IPS DF 6.9 (cell line): Measurements from ENCODE around the gene ATP1B3.
"Not testable (repeated sequence)": the region's sequence is repeated elsewhere in the genome, so short reads cannot be mapped to it uniquely, and the experiment has no call there.

Source experiments
- DNase-seq: peaks from one replicate; pipeline ENCODE4 v3.0.0-alpha.2; 2013; ENCODE audit warnings: low read depth, low spot score
- H3K27ac ChIP-seq: one replicate; pipeline ENCODE4 v1.5.1; 2013; ENCODE audit warnings: low read length, control low read depth
- H3K27me3 ChIP-seq: 2 replicates; pipeline ENCODE4 v1.6.1; 2013; ENCODE audit warnings: mild to moderate bottlenecking, low read length; ENCODE audit not compliant: control insufficient read depth, insufficient read depth
- H3K36me3 ChIP-seq: 2 replicates; pipeline ENCODE4 v1.6.1; 2013; ENCODE audit warnings: low read length; ENCODE audit not compliant: control insufficient read depth, insufficient read depth
- H3K4me1 ChIP-seq: 2 replicates; pipeline ENCODE4 v1.6.1; 2013; ENCODE audit warnings: low read length; ENCODE audit not compliant: control insufficient read depth, insufficient read depth
- H3K4me3 ChIP-seq: 2 replicates; pipeline ENCODE4 v1.5.1; 2013; ENCODE audit warnings: mild to moderate bottlenecking, low read length
- H3K9me3 ChIP-seq: 2 replicates; pipeline ENCODE4 v1.6.1; 2013; ENCODE audit warnings: low read length, inconsistent platforms; ENCODE audit not compliant: control insufficient read depth, insufficient read depth
- WGBS: extraction: QIAGEN DNeasy Blood & Tissue Kit; methylation state at CpG from one replicate; pipeline ENCODE4 v1.1.7; 2013; ENCODE audit warnings: mixed read lengths, missing lambda C conversion rate; ENCODE audit not compliant: insufficient read length, insufficient coverage; 5-methylcytosine and 5-hydroxymethylcytosine counted together

ATP1B3 gene

DNA sequence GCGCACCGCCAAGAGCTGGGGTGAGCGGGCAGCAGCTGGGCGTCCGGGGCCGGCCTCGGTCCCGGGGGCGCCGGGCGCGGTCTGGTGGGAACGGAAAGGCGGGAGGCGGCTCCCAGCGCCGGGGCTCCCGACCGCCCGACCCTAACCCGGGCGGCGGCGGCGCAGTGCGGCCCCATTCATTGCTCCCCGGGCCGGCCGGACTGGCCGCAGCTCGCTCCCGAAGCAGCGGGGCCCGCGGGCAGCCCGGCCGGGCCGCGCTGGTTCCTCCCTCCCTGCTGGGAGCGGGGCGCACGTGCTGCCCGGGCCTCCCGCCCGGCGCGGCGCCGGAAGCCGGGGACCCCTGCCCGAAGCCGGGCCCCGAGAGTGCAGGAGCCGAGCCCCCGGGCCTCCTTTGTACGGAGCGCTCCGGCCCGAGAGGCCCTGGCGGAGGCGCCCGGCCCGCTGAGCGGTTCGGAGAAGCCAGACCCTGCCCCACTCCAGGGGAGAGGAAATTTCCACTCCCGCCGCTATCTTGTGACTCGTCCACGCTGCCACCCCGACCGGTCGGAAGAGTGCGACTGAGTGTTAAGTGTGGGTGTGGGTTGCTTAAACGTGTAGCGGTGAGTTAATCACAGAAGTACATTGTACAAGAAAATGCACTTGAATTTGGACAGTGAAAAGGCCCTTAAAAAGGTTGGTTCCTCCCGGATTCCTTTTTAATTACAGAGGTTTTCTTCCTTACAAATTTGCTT, 613 bp downstream of the ATP1B3 start:
- no peak for DNase-seq
- WGBS = no CpG with 5 or more reads among the region's 76 CpGs
- no peaks in the 10 kb centered on the region for H3K27me3 ChIP-seq

GRCh38 chr3:141877911-141878310, 1.5 kb downstream of the ATP1B3 start:
- H3K36me3 ChIP-seq = no peaks in the 10 kb centered on the region
- no peaks in the 10 kb centered on the region for H3K27me3 ChIP-seq

More for the DNA sequence above, 613 bp downstream of the ATP1B3 start:
- Histone ChIP-seq H3K36me3 (no peaks in the 10 kb centered on the region), H3K27ac (no peak overlapping the region), H3K9me3 (no peaks in the 10 kb centered on the region), H3K4me3 (peak overlapping the region; percentile 92), H3K4me1 (no peaks in the 10 kb centered on the region)

GRCh38 chr3:141878326-141878725, 1.9 kb downstream of the ATP1B3 start:
- Histone ChIP-seq H3K36me3 (no peaks in the 10 kb centered on the region), H3K27me3 (no peaks in the 10 kb centered on the region), H3K4me3 (peak overlapping the region; percentile 42; the same call in 1 of the 2 replicates), H3K4me1 (no peaks in the 10 kb centered on the region), H3K27ac (no peak overlapping the region), H3K9me3 (no peaks in the 10 kb centered on the region)
- WGBS = no CpG with 5 or more reads among the region's 1 CpG
- DNase-seq = no peak

More at GRCh38 chr3:141877911-141878310, 1.5 kb downstream of the ATP1B3 start:
- WGBS = no CpG with 5 or more reads among the region's 3 CpGs
- Histone ChIP-seq H3K9me3 (no peaks in the 10 kb centered on the region), H3K27ac (no peak overlapping the region), H3K4me3 (peak overlapping the region; percentile 42; the same call in 1 of the 2 replicates), H3K4me1 (no peaks in the 10 kb centered on the region)
- no peak for DNase-seq

GRCh38 chr3:141878817-141879216, 2.4 kb downstream of the ATP1B3 start:
- Histone ChIP-seq H3K36me3 (no peaks in the 10 kb centered on the region), H3K27me3 (no peaks in the 10 kb centered on the region), H3K4me1 (no peaks in the 10 kb centered on the region), H3K27ac (no peak overlapping the region), H3K4me3 (no peak overlapping the region), H3K9me3 (no peaks in the 10 kb centered on the region)
- no peak for DNase-seq
- WGBS = no CpG with 5 or more reads among the region's 2 CpGs

DNA sequence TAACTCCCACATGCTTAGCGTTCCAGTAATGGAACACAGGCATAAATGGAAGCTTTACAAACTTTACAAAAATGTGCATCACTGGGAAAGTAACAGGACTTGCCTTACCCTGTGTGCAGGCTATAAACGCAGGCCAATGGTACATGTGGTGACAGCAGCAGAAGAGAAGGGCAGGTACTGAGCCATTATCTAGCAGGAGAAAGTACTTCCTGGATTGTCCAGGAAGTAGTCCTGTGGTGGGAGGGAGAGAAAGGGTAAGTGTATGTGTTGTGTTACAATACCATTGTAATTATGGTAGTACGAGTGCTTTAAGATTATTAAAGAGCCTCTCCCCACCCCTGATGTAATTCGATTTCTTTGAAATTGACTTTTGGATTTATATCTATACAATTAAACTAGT, 5.3 kb downstream of the ATP1B3 start:
- H3K36me3 ChIP-seq = peaks cover 3% of the 10 kb centered on the region; the same call in 1 of the 2 replicates
- WGBS = no CpG with 5 or more reads among the region's 4 CpGs

DNA sequence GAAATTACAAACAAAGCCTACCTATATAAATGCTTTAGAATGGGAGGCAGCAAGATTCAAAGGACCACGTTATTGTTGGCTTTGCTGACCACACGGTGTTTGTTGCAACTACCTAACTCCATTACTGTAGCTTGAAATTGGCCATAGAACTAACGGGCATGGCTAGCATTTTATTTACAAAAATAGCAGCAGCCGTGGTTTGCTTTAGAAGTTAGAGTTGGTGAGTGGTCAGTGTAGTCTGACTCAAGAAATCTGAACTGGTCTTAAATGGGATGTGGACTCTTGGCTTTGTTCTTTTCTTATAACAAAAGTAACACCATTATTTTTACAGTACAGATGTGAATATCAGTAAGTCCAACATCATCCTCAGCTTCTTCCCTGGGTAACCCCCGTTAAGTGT, 10.6 kb downstream of the ATP1B3 start:
- Histone ChIP-seq H3K4me3 (no peak overlapping the region), H3K9me3 (no peaks in the 10 kb centered on the region), H3K27ac (no peak overlapping the region), H3K27me3 (no peaks in the 10 kb centered on the region), H3K4me1 (0 out of 2 replicates have a peak, but pooled peaks cover 2% of the 10 kb centered on the region), H3K36me3 (peaks cover 3% of the 10 kb centered on the region; the same call in 1 of the 2 replicates)
- no CpG with 5 or more reads among the region's 5 CpGs for WGBS
- DNase-seq = no peak

More for the DNA sequence above, 5.3 kb downstream of the ATP1B3 start:
- Histone ChIP-seq H3K4me1 (0 out of 2 replicates have a peak, but pooled peaks cover 2% of the 10 kb centered on the region), H3K27ac (no peak overlapping the region), H3K9me3 (no peaks in the 10 kb centered on the region), H3K27me3 (no peaks in the 10 kb centered on the region), H3K4me3 (no peak overlapping the region)
- DNase-seq = no peak

- WGBS = no CpG with 5 or more reads among the region's 3 CpGs
- H3K9me3 ChIP-seq, DNase-seq, H3K4me3 ChIP-seq, H3K27ac ChIP-seq, H3K27me3 ChIP-seq, H3K36me3 ChIP-seq, H3K4me1 ChIP-seq: not testable (repeated sequence)
Measured at GRCh38 chr3:141888548-141888947, 12.1 kb downstream of the ATP1B3 start.

DNA sequence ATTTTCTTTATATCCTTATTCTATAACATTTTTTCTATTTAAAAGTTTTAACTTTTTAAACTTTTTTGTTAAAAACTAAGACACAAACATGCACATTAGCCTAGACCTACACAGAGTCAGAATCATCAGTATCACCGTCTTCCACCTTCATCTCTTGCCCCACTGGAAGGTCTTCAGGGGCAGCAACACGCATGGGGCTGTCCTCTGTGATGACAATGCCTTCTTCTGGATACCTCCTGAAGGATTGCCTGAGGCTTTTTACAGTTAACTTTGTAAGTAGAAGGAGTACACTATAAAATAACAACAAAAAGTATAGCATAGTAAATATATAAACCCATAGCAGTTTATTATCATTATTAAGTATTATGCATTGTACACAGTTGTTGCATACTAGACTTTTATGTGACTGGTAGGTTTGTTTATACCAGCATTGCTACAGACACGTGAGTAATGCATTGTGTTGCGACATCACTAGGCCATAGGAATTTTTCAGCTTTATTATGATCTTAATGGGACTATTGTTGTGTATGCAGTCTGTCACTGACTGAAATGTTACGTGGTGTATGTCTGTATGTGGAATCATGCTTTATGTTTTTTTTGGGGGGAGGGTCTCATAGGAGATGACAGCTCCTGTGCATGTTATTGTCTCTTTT, 18.2 kb downstream of the ATP1B3 start:
- Histone ChIP-seq H3K36me3 (peaks cover 2% of the 10 kb centered on the region; the same call in 1 of the 2 replicates), H3K27me3 (no peaks in the 10 kb centered on the region; the same call in 1 of the 2 replicates), H3K9me3 (no peaks in the 10 kb centered on the region), H3K4me1 (no peaks in the 10 kb centered on the region), H3K4me3 (no peak overlapping the region), H3K27ac (no peak overlapping the region)
- DNase-seq = no peak
- no CpG with 5 or more reads among the region's 5 CpGs for WGBS

GRCh38 chr3:141895731-141896130, 19.3 kb downstream of the ATP1B3 start:
- no peak for DNase-seq

DNA sequence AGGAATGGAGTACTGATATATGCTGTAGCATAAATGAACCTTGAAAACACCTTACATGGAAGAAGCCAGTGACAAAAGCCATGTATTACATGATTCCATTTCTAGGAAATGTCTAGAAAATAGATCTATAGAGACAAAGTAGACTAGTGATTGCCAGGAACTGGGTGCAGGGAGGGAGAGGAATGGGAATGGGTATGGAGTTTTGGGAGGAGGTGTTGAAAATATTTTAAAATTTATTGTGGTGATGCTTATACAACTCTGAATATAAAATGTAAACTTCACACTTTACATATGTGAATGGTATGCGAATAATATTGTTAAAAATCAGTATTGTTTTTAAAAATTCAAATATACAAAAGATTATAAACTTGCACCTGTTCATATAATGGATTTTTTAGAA, 22.5 kb downstream of the ATP1B3 start:
- Histone ChIP-seq H3K27ac (no peak overlapping the region), H3K4me3 (no peak overlapping the region), H3K27me3 (no peaks in the 10 kb centered on the region; the same call in 1 of the 2 replicates), H3K4me1 (no peaks in the 10 kb centered on the region), H3K36me3 (peaks cover 2% of the 10 kb centered on the region; the same call in 1 of the 2 replicates), H3K9me3 (no peaks in the 10 kb centered on the region)
- no peak for DNase-seq
- no CpG with 5 or more reads among the region's 1 CpG for WGBS

More at GRCh38 chr3:141895731-141896130, 19.3 kb downstream of the ATP1B3 start:
- no peaks in the 10 kb centered on the region for H3K4me1 ChIP-seq
- no peaks in the 10 kb centered on the region; the same call in 1 of the 2 replicates for H3K27me3 ChIP-seq
- no peak overlapping the region for H3K4me3 ChIP-seq
- no peak overlapping the region for H3K27ac ChIP-seq
- no CpG with 5 or more reads among the region's 3 CpGs for WGBS
- H3K9me3 ChIP-seq = no peaks in the 10 kb centered on the region
- peaks cover 2% of the 10 kb centered on the region; the same call in 1 of the 2 replicates for H3K36me3 ChIP-seq
